ENCODE results near the gene PACSIN1. TPM values are rescaled to one million over a fixed set of nuclear protein-coding genes. Genes with fewer than 3 reads are reported as not detected.

PACSIN1 gene
- total and polyA plus RNA-seq, 4 donors: 0.03 to 0.17 (median 0.15) TPM

DNA sequence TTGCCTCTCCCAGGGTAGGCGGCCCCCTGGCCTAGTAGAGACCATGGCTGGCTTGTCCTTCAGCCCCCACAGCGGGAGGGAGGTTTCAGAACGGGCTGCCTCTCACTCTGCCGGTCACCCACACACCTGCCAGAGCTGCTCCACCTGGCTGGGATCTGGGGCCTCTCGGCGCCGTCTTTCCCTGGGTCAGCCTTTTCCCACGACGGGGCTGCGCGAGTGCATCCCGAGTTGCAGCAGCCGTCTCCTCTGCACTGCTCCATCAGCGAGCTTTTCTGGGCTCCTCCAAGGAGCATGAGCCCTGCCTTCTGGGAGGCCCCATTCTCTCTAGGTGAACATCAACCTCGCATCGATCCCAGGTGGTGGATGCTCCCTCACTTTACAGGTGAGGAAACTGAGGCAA lies 106.1 kb downstream of the PACSIN1 start (continued):
- TF ChIP-seq, protein P1, sequence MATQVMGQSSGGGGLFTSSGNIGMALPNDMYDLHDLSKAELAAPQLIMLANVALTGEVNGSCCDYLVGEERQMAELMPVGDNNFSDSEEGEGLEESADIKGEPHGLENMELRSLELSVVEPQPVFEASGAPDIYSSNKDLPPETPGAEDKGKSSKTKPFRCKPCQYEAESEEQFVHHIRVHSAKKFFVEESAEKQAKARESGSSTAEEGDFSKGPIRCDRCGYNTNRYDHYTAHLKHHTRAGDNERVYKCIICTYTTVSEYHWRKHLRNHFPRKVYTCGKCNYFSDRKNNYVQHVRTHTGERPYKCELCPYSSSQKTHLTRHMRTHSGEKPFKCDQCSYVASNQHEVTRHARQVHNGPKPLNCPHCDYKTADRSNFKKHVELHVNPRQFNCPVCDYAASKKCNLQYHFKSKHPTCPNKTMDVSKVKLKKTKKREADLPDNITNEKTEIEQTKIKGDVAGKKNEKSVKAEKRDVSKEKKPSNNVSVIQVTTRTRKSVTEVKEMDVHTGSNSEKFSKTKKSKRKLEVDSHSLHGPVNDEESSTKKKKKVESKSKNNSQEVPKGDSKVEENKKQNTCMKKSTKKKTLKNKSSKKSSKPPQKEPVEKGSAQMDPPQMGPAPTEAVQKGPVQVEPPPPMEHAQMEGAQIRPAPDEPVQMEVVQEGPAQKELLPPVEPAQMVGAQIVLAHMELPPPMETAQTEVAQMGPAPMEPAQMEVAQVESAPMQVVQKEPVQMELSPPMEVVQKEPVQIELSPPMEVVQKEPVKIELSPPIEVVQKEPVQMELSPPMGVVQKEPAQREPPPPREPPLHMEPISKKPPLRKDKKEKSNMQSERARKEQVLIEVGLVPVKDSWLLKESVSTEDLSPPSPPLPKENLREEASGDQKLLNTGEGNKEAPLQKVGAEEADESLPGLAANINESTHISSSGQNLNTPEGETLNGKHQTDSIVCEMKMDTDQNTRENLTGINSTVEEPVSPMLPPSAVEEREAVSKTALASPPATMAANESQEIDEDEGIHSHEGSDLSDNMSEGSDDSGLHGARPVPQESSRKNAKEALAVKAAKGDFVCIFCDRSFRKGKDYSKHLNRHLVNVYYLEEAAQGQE (IDR thresholded peaks at IDR 0.05): no peak
- TF ChIP-seq, protein P2, sequence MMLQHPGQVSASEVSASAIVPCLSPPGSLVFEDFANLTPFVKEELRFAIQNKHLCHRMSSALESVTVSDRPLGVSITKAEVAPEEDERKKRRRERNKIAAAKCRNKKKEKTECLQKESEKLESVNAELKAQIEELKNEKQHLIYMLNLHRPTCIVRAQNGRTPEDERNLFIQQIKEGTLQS (IDR thresholded peaks at IDR 0.05): no peak
- TF ChIP-seq HNF4G (IDR thresholded peaks at IDR 0.05): no peak
- TF ChIP-seq RXRA (IDR thresholded peaks at IDR 0.05): no peak
- TF ChIP-seq YY1 (IDR thresholded peaks at IDR 0.05): no peak
- TF ChIP-seq FOXA1 (IDR thresholded peaks at IDR 0.05): no peak
- TF ChIP-seq, protein P3, sequence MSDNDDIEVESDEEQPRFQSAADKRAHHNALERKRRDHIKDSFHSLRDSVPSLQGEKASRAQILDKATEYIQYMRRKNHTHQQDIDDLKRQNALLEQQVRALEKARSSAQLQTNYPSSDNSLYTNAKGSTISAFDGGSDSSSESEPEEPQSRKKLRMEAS (IDR thresholded peaks at IDR 0.05): no peak

DNA sequence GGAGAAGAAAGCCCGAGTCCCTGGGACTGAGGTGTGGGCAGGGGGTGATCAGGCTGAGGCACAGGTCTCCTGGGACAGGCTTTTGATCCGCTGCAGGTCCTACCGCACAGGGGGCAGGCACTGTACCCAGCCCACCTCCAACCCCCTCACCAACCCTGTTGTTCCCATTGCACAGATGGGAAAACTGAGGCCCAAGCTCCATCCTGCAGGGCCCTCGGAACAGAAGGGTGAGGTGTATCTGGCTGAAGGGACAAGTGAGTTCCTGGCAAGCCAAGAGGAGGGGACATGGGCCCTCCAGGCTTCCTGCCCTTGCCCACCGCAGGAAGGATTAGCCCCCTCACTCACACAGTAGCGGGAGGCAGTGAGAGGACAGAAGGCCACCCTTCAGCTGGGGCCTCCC lies 106.7 kb downstream of the PACSIN1 start:
- WGBS: 91% methylated on average over 6 of the region's 6 CpGs
- H3K27ac ChIP-seq (ENCODE audit: low read depth in 1 of 2, low read length in 2 of 2): no peak overlapping the region
- H3K36me3 ChIP-seq (ENCODE audit: control insufficient read depth in 4 of 4, insufficient read depth in 3 of 4, low read depth in 1 of 4, low read length in 3 of 4): no peaks in the 10 kb centered on the region
- DNase-seq (ENCODE audit: low spot score): no peak
- no peak overlapping the region for H3K9ac ChIP-seq (ENCODE audit: low read depth in 1 of 2, low read length in 2 of 2)
- no peak overlapping the region for H3K4me3 ChIP-seq (ENCODE audit: low read depth in 1 of 3, low read length in 3 of 3)
- no peaks in the 10 kb centered on the region for H3K27me3 ChIP-seq (ENCODE audit: control insufficient read depth in 4 of 4, insufficient read depth in 4 of 4, low read length in 3 of 4)
- no peaks in the 10 kb centered on the region for H3K9me3 ChIP-seq (ENCODE audit: control insufficient read depth in 4 of 4, low read length in 3 of 4)
- H3K4me1 ChIP-seq (ENCODE audit: control insufficient read depth in 4 of 4, insufficient read depth in 4 of 4, low read length in 3 of 4): peaks cover 0 to 8% (median 7%) of the 10 kb centered on the region in 4 donors
- TF ChIP-seq FOXA1 (IDR thresholded peaks at IDR 0.05): no peak
- TF ChIP-seq HNF4A (conservative IDR thresholded peaks at IDR 0.05): no peak
- TF ChIP-seq YY1 (IDR thresholded peaks at IDR 0.05): no peak
- TF ChIP-seq, protein P4, sequence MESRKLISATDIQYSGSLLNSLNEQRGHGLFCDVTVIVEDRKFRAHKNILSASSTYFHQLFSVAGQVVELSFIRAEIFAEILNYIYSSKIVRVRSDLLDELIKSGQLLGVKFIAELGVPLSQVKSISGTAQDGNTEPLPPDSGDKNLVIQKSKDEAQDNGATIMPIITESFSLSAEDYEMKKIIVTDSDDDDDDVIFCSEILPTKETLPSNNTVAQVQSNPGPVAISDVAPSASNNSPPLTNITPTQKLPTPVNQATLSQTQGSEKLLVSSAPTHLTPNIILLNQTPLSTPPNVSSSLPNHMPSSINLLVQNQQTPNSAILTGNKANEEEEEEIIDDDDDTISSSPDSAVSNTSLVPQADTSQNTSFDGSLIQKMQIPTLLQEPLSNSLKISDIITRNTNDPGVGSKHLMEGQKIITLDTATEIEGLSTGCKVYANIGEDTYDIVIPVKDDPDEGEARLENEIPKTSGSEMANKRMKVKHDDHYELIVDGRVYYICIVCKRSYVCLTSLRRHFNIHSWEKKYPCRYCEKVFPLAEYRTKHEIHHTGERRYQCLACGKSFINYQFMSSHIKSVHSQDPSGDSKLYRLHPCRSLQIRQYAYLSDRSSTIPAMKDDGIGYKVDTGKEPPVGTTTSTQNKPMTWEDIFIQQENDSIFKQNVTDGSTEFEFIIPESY (IDR thresholded peaks at IDR 0.05): no peak
- TF ChIP-seq HNF4G (IDR thresholded peaks at IDR 0.05): no peak
- no peak for TF ChIP-seq SP1 (IDR thresholded peaks at IDR 0.05)
- TF ChIP-seq, protein P1 (IDR thresholded peaks at IDR 0.05): no peak
- TF ChIP-seq, protein P5, sequence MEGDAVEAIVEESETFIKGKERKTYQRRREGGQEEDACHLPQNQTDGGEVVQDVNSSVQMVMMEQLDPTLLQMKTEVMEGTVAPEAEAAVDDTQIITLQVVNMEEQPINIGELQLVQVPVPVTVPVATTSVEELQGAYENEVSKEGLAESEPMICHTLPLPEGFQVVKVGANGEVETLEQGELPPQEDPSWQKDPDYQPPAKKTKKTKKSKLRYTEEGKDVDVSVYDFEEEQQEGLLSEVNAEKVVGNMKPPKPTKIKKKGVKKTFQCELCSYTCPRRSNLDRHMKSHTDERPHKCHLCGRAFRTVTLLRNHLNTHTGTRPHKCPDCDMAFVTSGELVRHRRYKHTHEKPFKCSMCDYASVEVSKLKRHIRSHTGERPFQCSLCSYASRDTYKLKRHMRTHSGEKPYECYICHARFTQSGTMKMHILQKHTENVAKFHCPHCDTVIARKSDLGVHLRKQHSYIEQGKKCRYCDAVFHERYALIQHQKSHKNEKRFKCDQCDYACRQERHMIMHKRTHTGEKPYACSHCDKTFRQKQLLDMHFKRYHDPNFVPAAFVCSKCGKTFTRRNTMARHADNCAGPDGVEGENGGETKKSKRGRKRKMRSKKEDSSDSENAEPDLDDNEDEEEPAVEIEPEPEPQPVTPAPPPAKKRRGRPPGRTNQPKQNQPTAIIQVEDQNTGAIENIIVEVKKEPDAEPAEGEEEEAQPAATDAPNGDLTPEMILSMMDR (IDR thresholded peaks at IDR 0.05; ENCODE audit: low read depth, low read length, missing input control): no peak
- TF ChIP-seq JUND (IDR thresholded peaks at IDR 0.05): no peak
- TF ChIP-seq RXRA (IDR thresholded peaks at IDR 0.05): no peak
- TF ChIP-seq EGR1 (IDR thresholded peaks at IDR 0.05; ENCODE audit: low read depth in 2 of 2): no peak
- no peak for TF ChIP-seq GABPA (IDR thresholded peaks at IDR 0.05 in 1 of 2, conservative IDR thresholded peaks at IDR 0.05 in 1 of 2)
- TF ChIP-seq NR2F2 (IDR thresholded peaks at IDR 0.05): no peak
- TF ChIP-seq TAF1 (conservative IDR thresholded peaks at IDR 0.05): no peak
- TF ChIP-seq, protein P2 (IDR thresholded peaks at IDR 0.05): no peak
- TF ChIP-seq, protein P3 (IDR thresholded peaks at IDR 0.05): no peak
- no peak for TF ChIP-seq RAD21 (IDR thresholded peaks at IDR 0.05)
- no peak for TF ChIP-seq FOXA2 (IDR thresholded peaks at IDR 0.05)
